Endothelial cell (in vitro differentiated cells): ENCODE data around the gene RFPL3. TPM values are rescaled to one million over a fixed set of nuclear protein-coding genes. Genes with fewer than 3 reads are reported as not detected.
"Not testable (repeated sequence)": the region's sequence is repeated elsewhere in the genome, so short reads cannot be mapped to it uniquely, and the experiment has no call there.

Experiments
- DNase-seq: peaks from one replicate; pipeline ENCODE4 v3.0.0; 2021; ENCODE audit warnings: low spot score
- H3K27ac Mint-ChIP-seq: one replicate; pipeline ENCODE4 v1.8.0; 2021; ENCODE audit warnings: mixed read lengths, inconsistent platforms; ENCODE audit not compliant: unreplicated experiment
- H3K27me3 Mint-ChIP-seq: one replicate; pipeline ENCODE4 v1.8.0; 2021; ENCODE audit warnings: mild to moderate bottlenecking, moderate library complexity, mixed read lengths, inconsistent platforms; ENCODE audit not compliant: unreplicated experiment
- H3K36me3 Mint-ChIP-seq: one replicate; pipeline ENCODE4 v1.8.0; 2021; ENCODE audit warnings: mild to moderate bottlenecking, low read depth, mixed read lengths, inconsistent platforms; ENCODE audit not compliant: unreplicated experiment
- H3K4me1 Mint-ChIP-seq: one replicate; pipeline ENCODE4 v1.8.0; 2021; ENCODE audit warnings: mild to moderate bottlenecking, mixed read lengths, inconsistent platforms; ENCODE audit not compliant: unreplicated experiment
- H3K4me3 Mint-ChIP-seq: one replicate; pipeline ENCODE4 v1.8.0; 2021; ENCODE audit warnings: mild to moderate bottlenecking, mixed read lengths, inconsistent platforms; ENCODE audit not compliant: unreplicated experiment
- H3K9me3 Mint-ChIP-seq: one replicate; pipeline ENCODE4 v1.8.0; 2021; ENCODE audit warnings: mixed read lengths, inconsistent platforms; ENCODE audit not compliant: unreplicated experiment
- CTCF ChIP-seq: fragments of 200-600 bp; sonication (generic); IDR thresholded peaks from one replicate; pipeline ENCODE4 v1.5.0; 2021; ENCODE audit warnings: antibody characterized with exemption; ENCODE audit not compliant: unreplicated experiment
- long read RNA-seq: library from polyadenylated mRNA; unstranded; transcript quantifications from one replicate; pipeline ENCODE4 v2.0.0, GENCODE V29; 2020; ENCODE audit not compliant: unreplicated experiment
- total RNA-seq: library from RNA; stranded (reverse); fragmentation: NEBNext Ultra II Directional; extraction: Animal tissue kit (Norgen Biotek cat#: 25700); gene quantifications from one replicate; pipeline ENCODE4 v1.2.1, GENCODE V29; 2021; ENCODE audit not compliant: unreplicated experiment

Gene RFPL3
- not detected for total RNA-seq
- long read RNA-seq = 0 reads

DNA sequence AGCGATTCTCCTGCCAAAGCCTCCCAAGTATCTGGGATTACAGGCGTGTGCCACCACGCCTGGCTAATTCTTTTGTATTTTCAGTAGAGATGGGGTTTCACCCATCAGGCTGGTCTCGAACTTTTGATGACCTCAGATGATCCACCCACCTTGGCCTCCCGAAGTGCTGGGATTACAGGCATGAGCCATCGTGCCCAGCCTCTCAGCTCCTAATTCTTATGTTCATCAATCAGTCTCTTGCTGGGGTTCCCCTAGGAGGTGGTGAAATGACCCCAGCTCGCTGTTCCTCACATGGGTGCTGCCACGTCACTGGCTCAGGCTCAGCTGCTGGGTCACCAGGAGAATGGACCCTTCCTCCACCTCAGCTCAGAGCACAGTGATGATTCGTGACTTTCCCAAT, at the start of gene RFPL3:
TSS of gene RFPL3 (plus strand) at position 301 of the 400 bp plus-strand sequence. CDS start 205 bp downstream, outside the sequence.
- not testable (repeated sequence) for H3K9me3 Mint-ChIP-seq, H3K4me3 Mint-ChIP-seq, DNase-seq, H3K36me3 Mint-ChIP-seq, H3K27me3 Mint-ChIP-seq, H3K27ac Mint-ChIP-seq
- peaks cover 20% of the 10 kb centered on the region for H3K4me1 Mint-ChIP-seq

- no peak for TF ChIP-seq CTCF
- Mint-ChIP-seq H3K9me3 (no peaks in the 10 kb centered on the region), H3K36me3 (peaks cover 8% of the 10 kb centered on the region), H3K4me3 (no peak overlapping the region), H3K27ac (no peak overlapping the region), H3K4me1 (no peaks in the 10 kb centered on the region), H3K27me3 (peaks cover 10% of the 10 kb centered on the region)
- no peak for DNase-seq
Observed at GRCh38 chr22:32308191-32308590, 49.5 kb upstream of the RFPL3 start.

DNA sequence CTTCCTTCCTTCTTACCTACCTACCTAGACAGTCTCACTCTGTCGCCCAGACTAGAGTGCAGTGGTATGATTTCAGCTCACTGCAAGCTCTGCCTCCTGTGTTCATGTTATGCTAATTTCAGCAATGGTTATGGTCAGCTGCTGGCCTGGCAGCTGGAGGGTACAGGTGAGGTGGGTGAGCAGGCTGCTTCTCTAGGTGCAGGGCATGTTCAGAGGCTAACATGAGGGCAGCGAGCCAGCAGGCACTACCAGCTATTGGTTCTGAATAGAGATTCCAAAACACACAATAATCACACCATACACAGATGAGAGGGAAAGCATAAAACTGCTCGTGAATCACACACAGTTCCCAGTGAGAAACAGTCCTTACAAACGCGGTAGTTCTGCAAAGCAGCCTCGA, 48.7 kb upstream of the RFPL3 start:
- peaks cover 10% of the 10 kb centered on the region for H3K27me3 Mint-ChIP-seq

GRCh38 chr22:32309585-32310251, 47.9 kb upstream of the RFPL3 start:
- peaks cover 8% of the 10 kb centered on the region for H3K36me3 Mint-ChIP-seq
- H3K9me3 Mint-ChIP-seq = no peaks in the 10 kb centered on the region
- H3K27me3 Mint-ChIP-seq = peaks cover 10% of the 10 kb centered on the region
- no peak overlapping the region for H3K27ac Mint-ChIP-seq
- no peak for DNase-seq
- no peak overlapping the region for H3K4me3 Mint-ChIP-seq
- H3K4me1 Mint-ChIP-seq = no peaks in the 10 kb centered on the region
- no peak for TF ChIP-seq CTCF

More for the DNA sequence above, 48.7 kb upstream of the RFPL3 start:
- Mint-ChIP-seq H3K36me3 (peaks cover 8% of the 10 kb centered on the region), H3K4me1 (no peaks in the 10 kb centered on the region), H3K4me3 (no peak overlapping the region), H3K9me3 (no peaks in the 10 kb centered on the region), H3K27ac (no peak overlapping the region)
- DNase-seq = no peak
- no peak for TF ChIP-seq CTCF

GRCh38 chr22:32310777-32311176, 46.9 kb upstream of the RFPL3 start:
- no peak for TF ChIP-seq CTCF
- Mint-ChIP-seq H3K4me1 (no peaks in the 10 kb centered on the region), H3K27ac (no peak overlapping the region), H3K36me3 (peaks cover 8% of the 10 kb centered on the region), H3K27me3 (peaks cover 10% of the 10 kb centered on the region), H3K9me3 (no peaks in the 10 kb centered on the region), H3K4me3 (peak overlapping the region; percentile 31)
- DNase-seq = no peak
